HEK293T (cell line): ENCODE data around the gene GCSH.
"Not testable (repeated sequence)": the region's sequence is repeated elsewhere in the genome, so short reads cannot be mapped to it uniquely, and the experiment has no call there.

Experiments used
- CTCF ChIA-PET: fragments of 350-600 bp; formaldehyde crosslinking; extraction: SDS; loops from one replicate; lab custom pipeline; 2021; ENCODE audit warnings: antibody characterized with exemption, inconsistent platforms; lab: Yijun Ruan, JAX
- POLR2A ChIA-PET: fragments of 350-600 bp; formaldehyde crosslinking; extraction: SDS; loops from one replicate; lab custom pipeline; 2020; ENCODE audit warnings: antibody characterized with exemption, inconsistent platforms; lab: Yijun Ruan, JAX
- DNase-seq: peaks from one replicate; pipeline ENCODE4 v3.0.0; 2012; ENCODE audit warnings: mixed read lengths; ENCODE audit errors: extremely low spot score
- ARNT ChIP-seq: fragments of 450-650 bp; IDR thresholded peaks from 2 replicates; pipeline ENCODE4 v1.6.1; 2017; ENCODE audit warnings: mild to moderate bottlenecking
- BHLHE40 ChIP-seq: fragments of 450-650 bp; IDR thresholded peaks from 2 replicates; pipeline ENCODE4 v1.6.1; 2016; ENCODE audit warnings: mild to moderate bottlenecking, moderate library complexity, borderline replicate concordance
- CTBP1 ChIP-seq: fragments of 450-650 bp; IDR thresholded peaks from 2 replicates; pipeline ENCODE4 v1.6.1; 2016; ENCODE audit warnings: borderline replicate concordance
- ELF4 ChIP-seq: fragments of 450-650 bp; IDR thresholded peaks from 2 replicates; pipeline ENCODE4 v1.6.1; 2017; ENCODE audit warnings: antibody characterized with exemption
- FOXA1 ChIP-seq: fragments of 450-650 bp; IDR thresholded peaks from 2 replicates; pipeline ENCODE4 v1.6.1; 2016; ENCODE audit warnings: mild to moderate bottlenecking
- FOXK2 ChIP-seq: fragments of 450-650 bp; IDR thresholded peaks from 2 replicates; pipeline ENCODE4 v1.6.1; 2016; ENCODE audit warnings: mild to moderate bottlenecking
- FOXM1 ChIP-seq: fragments of 450-650 bp; IDR thresholded peaks from 2 replicates; pipeline ENCODE4 v1.6.1; 2017; ENCODE audit warnings: mild to moderate bottlenecking, borderline replicate concordance
- HDGF ChIP-seq: fragments of 450-650 bp; IDR thresholded peaks from 2 replicates; pipeline ENCODE4 v1.6.1; 2017; ENCODE audit warnings: antibody characterized with exemption, borderline replicate concordance
- L3MBTL2 ChIP-seq: fragments of 450-650 bp; conservative IDR thresholded peaks from 2 replicates; pipeline ENCODE4 v1.6.1; 2016; ENCODE audit warnings: mild to moderate bottlenecking
- LEF1 ChIP-seq: fragments of 450-650 bp; IDR thresholded peaks from 2 replicates; pipeline ENCODE4 v1.6.1; 2017; ENCODE audit warnings: mild to moderate bottlenecking, borderline replicate concordance
- NFRKB ChIP-seq: fragments of 450-650 bp; IDR thresholded peaks from 2 replicates; pipeline ENCODE4 v1.6.1; 2016; ENCODE audit warnings: mild to moderate bottlenecking, moderate library complexity
- SP1 ChIP-seq: fragments of 450-650 bp; IDR thresholded peaks from 2 replicates; pipeline ENCODE4 v1.6.1; 2017
- SUZ12 ChIP-seq: fragments of 450-650 bp; IDR thresholded peaks from 2 replicates; pipeline ENCODE4 v1.6.1; 2016; ENCODE audit warnings: mild to moderate bottlenecking
- TARDBP ChIP-seq: fragments of 450-650 bp; IDR thresholded peaks from 2 replicates; pipeline ENCODE4 v1.6.1; 2016
- ZNF384 ChIP-seq: fragments of 450-650 bp; IDR thresholded peaks from 2 replicates; pipeline ENCODE4 v1.6.1; 2016
- TF ChIP-seq, protein P1 (sequence below): fragments of 450-650 bp; IDR thresholded peaks from 2 replicates; pipeline ENCODE4 v1.6.1; 2016

GCSH gene

GRCh38 chr16:81121474-81121990 lies 25.3 kb upstream of the GCSH start:
- TF ChIP-seq FOXK2 (no peak), HDGF (no peak), CTBP1 (no peak)
- CTCF ChIA-PET = no interaction called here
- DNase-seq = no peak
- POLR2A ChIA-PET = no interaction called here

GRCh38 chr16:81117436-81117835 lies 21.2 kb upstream of the GCSH start:
- POLR2A ChIA-PET = interaction anchor here (1.8 kb wide), 1 partner anchor 10 kb away, joined by 4 read pairs; no protein-coding TSS in a partner anchor
- DNase-seq = no peak
- CTCF ChIA-PET = no interaction called here
- TF ChIP-seq FOXA1 (no peak), LEF1 (no peak), L3MBTL2 (no peak), SP1 (no peak), CTBP1 (no peak)

- ChIA-PET POLR2A (interaction anchor here (1.8 kb wide), 1 partner anchor 9 kb away, joined by 4 read pairs; no protein-coding TSS in a partner anchor), CTCF (no interaction called here)
- DNase-seq = no peak
- TF ChIP-seq HDGF (no peak), CTBP1 (no peak), LEF1 (no peak), FOXK2 (no peak), BHLHE40 (no peak), ARNT (no peak), SP1 (no peak), NFRKB (no peak), FOXA1 (no peak), ELF4 (no peak), SUZ12 (no peak), ZNF384 (no peak), TARDBP (no peak), L3MBTL2 (no peak), FOXM1 (no peak)
- TF ChIP-seq, protein P1, sequence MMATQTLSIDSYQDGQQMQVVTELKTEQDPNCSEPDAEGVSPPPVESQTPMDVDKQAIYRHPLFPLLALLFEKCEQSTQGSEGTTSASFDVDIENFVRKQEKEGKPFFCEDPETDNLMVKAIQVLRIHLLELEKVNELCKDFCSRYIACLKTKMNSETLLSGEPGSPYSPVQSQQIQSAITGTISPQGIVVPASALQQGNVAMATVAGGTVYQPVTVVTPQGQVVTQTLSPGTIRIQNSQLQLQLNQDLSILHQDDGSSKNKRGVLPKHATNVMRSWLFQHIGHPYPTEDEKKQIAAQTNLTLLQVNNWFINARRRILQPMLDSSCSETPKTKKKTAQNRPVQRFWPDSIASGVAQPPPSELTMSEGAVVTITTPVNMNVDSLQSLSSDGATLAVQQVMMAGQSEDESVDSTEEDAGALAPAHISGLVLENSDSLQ = no peak
Observed at GRCh38 chr16:81116285-81116684, 20.1 kb upstream of the GCSH start.

- no peak for TF ChIP-seq SUZ12
- TF ChIP-seq TARDBP = no peak
- no peak for TF ChIP-seq ZNF384
- TF ChIP-seq BHLHE40 = no peak
- no peak for TF ChIP-seq FOXK2
- TF ChIP-seq FOXA1 = no peak
- no peak for TF ChIP-seq HDGF
- no peak for TF ChIP-seq ARNT
- no peak for TF ChIP-seq SP1
- no peak for TF ChIP-seq ELF4
- TF ChIP-seq, protein P1 = no peak
- TF ChIP-seq NFRKB = no peak
- TF ChIP-seq LEF1 = no peak
- TF ChIP-seq CTBP1 = no peak
- no peak for TF ChIP-seq L3MBTL2
- no peak for TF ChIP-seq FOXM1
- ChIA-PET CTCF (no interaction called here), POLR2A (no interaction called here)
- DNase-seq = no peak
Observed at GRCh38 chr16:81112453-81112852, 16.3 kb upstream of the GCSH start.

DNA sequence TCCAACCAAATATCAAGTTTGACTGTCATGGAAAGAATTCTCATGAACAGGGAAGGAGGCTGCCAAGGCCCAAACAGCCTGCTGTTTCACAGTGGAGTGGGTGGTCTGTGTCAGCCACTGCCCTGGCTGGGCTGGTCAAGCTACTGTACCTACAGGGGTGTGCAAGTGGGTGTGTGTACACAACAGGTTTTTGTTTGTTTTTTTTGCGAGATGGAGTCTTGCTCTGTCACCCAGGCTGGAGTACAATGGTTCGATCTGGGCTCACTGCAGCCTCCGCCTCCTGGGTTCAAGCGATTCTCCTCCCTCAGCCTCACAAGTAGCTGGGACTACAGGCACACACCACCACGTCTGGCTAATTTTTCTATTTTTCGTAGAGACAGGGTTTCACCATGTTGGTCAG lies 13.1 kb upstream of the GCSH start:
- DNase-seq, POLR2A ChIA-PET, CTCF ChIA-PET: not testable (repeated sequence)

- ChIA-PET POLR2A (interaction anchor here (1.1 kb wide), 1 partner anchor 9 kb away, joined by 4 read pairs; no protein-coding TSS in a partner anchor), CTCF (interaction anchor here (1.4 kb wide), 1 partner anchor 31 kb away, joined by 3 read pairs; no protein-coding TSS in a partner anchor)
- TF ChIP-seq SP1 = no peak
- TF ChIP-seq LEF1 = no peak
- TF ChIP-seq CTBP1 = no peak
- TF ChIP-seq ARNT = no peak
- TF ChIP-seq HDGF = no peak
- no peak for TF ChIP-seq BHLHE40
- TF ChIP-seq ZNF384 = no peak
- no peak for TF ChIP-seq FOXM1
- TF ChIP-seq ELF4 = no peak
- TF ChIP-seq L3MBTL2 = no peak
- TF ChIP-seq FOXK2 = no peak
- no peak for TF ChIP-seq NFRKB
- no peak for TF ChIP-seq SUZ12
- TF ChIP-seq, protein P1 = no peak
- DNase-seq = no peak
Observed at GRCh38 chr16:81107511-81107910, 11.3 kb upstream of the GCSH start.
